22Rv1 (cell line): ENCODE measurements around the gene SERPINE1.

Experiments
- ZFX ChIP-seq: fragments of 450-650 bp; IDR thresholded peaks from 2 replicates; pipeline ENCODE4 v1.6.1; 2017; ENCODE audit warnings: antibody characterized with exemption, borderline replicate concordance
- TF ChIP-seq, protein P1 (sequence below): fragments of 450-650 bp; IDR thresholded peaks from 2 replicates; pipeline ENCODE4 v1.5.1; 2017; ENCODE audit warnings: mild to moderate bottlenecking

DNA sequence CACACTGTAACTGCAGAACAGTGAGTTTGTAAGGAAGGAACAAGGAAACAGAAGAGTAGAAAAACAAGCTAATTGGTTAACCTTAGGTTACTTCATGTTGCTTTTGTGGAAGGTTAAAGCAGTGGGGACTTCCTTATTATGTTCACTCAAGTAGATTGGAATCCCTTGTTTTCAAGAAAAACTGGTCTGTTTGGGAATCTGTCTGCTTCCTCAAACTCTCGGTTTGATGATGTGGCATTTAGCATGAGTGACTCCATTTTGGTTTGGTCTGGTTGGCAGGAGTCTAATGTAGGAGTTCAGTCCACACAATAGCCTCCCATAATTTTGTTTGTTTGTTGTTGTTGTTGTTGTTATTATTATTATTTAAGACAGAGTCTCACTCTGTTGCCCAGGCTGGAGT is 45.5 kb upstream of the SERPINE1 start:
- TF ChIP-seq, protein P1, sequence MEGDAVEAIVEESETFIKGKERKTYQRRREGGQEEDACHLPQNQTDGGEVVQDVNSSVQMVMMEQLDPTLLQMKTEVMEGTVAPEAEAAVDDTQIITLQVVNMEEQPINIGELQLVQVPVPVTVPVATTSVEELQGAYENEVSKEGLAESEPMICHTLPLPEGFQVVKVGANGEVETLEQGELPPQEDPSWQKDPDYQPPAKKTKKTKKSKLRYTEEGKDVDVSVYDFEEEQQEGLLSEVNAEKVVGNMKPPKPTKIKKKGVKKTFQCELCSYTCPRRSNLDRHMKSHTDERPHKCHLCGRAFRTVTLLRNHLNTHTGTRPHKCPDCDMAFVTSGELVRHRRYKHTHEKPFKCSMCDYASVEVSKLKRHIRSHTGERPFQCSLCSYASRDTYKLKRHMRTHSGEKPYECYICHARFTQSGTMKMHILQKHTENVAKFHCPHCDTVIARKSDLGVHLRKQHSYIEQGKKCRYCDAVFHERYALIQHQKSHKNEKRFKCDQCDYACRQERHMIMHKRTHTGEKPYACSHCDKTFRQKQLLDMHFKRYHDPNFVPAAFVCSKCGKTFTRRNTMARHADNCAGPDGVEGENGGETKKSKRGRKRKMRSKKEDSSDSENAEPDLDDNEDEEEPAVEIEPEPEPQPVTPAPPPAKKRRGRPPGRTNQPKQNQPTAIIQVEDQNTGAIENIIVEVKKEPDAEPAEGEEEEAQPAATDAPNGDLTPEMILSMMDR, result no peak
- TF ChIP-seq ZFX, result no peak
